COLO668 (cell line): ENCODE results near the gene DCUN1D1.

ENCODE experiments used
- DNase-seq: peaks from one replicate; lab custom pipeline; 2025; ENCODE audit not compliant: unreplicated experiment; lab: John Stamatoyannopoulos, UW

DCUN1D1 gene

DNA sequence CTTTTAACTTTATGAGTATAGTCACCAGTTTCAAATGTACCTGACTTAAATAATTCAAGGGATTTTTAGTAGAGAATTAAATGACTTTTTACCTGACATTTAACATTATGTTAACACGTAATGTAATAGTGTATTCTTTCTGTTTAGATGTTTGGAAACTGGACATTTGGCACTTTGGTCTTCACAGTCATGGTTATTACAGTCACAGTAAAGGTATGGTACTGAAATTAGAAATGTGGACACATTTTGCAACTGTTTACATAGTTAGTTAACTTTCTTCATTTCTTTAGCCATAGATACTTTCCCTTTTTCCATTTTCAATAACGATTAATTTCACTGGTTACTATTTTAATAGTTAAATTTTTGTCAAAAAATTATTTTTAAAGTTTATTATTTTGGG, 83.8 kb downstream of the DCUN1D1 start:
- no peak for DNase-seq

DNA sequence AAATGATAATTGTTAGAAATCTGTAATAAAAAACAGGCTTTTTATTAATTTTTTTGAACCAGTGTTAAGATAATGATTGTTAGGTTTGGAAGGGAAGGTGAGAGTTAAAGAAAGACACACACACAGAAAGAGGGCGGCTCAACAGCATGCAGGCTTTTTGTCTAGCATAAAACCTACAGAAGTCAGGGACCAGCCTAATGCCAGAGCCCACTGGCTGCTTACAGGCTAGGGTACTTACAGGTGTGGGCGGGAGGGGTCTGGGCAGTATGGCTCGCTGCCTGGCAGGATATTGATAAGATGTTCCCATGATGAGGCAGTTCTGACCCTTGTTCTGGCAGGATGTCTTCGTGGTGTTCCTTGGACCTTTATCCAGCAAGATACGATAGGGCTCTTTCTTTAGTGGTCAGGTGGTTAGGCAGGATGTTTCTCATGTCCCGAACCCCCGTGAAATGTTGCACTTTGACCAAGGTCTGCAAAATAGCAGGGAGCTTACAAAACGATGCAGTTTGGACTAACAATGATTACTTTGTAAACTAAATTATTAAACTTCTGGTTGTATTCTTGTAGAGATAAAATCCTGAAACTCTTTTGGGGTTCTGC, 84.7 kb downstream of the DCUN1D1 start:
- DNase-seq: no peak

DNA sequence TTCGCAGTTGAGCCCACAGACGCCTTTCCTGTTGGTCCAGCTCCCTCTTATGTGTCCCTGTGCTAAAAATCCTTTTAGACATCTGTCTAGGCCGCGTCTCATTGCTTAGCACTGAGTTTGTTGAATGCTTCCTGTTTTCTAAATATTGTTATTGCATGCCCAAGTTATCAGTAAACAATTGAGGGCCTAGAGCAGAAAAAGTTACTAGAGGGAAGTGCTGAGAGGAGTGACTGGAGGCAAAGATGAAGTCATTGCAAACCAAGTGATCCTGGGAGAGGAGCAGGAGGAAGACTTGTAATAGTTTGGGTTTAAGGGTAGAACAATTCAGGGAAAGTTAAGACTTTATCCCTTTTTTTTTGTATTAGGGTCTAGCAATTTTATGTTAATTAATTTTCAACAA, 88.1 kb downstream of the DCUN1D1 start:
- no peak for DNase-seq

DNA sequence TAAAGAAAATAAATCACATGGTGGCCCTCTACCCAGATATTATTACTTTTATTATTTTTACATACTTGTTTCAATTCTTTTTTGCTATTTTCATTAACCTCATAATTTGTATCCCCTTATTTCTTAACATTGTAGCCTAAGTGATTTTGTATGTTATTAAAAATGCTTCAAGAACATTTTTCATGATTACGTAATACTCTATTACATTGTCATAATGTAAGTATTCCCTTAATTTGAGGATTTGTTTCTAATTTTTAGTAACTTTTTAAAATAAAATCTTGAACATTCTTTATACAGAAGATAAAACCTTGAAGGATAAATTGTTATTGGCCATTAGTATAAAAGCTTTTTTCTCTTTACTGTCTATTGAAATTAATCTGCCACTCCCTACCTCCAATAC, 89.0 kb downstream of the DCUN1D1 start:
- no peak for DNase-seq

DNA sequence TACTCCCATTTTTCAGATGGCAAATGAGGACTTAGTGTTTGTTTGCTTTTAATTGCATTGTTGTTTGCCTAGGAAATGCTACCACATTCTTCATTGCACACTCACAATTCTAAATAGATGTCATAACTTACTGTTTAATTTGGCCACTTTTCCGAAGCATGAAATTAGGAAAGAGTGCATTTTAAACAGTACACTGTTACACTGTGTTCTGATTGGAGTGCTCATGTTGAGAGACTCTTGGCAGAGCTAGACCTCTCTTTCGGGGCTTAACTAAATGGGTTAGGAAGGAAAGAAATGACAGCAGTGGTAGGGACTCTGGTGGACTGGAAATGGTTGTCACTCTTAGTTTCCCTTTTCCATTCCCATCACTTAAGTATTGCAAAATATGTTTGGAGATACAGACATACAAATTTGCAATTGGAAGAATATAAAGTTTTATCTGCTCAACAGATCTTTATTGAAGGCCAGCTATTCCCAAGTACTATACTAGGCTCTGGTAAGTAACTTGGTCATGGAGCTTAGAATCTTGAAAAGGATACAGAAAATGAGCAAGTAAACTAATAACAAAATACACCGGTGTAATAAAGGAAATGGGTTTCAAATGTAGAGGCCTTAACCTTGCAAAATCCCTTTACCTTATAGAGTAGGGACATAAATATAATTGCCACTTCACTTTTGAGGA, 90.2 kb downstream of the DCUN1D1 start:
- DNase-seq: no peak
